Right forelimb (tissue), 1 donor: ENCODE results near the gene RBFOX2.
"Not testable (repeated sequence)": the region's sequence is repeated elsewhere in the genome, so short reads cannot be mapped to it uniquely, and the experiment has no call there.

ENCODE experiments used
- DNase-seq: peaks from one replicate; pipeline ENCODE4 v3.0.0-alpha.2; 2018

RBFOX2 gene, protein sequence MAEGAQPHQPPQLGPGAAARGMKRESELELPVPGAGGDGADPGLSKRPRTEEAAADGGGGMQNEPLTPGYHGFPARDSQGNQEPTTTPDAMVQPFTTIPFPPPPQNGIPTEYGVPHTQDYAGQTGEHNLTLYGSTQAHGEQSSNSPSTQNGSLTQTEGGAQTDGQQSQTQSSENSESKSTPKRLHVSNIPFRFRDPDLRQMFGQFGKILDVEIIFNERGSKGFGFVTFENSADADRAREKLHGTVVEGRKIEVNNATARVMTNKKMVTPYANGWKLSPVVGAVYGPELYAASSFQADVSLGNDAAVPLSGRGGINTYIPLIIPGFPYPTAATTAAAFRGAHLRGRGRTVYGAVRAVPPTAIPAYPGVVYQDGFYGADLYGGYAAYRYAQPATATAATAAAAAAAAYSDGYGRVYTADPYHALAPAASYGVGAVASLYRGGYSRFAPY

GRCh38 chr22:36028646-36029405 is at the start of gene RBFOX2:
Gene RBFOX2 (minus strand): TSS chr22:36028824. CDS start chr22:36028425, 399 bp downstream.
- peak; percentile 99 for DNase-seq

DNA sequence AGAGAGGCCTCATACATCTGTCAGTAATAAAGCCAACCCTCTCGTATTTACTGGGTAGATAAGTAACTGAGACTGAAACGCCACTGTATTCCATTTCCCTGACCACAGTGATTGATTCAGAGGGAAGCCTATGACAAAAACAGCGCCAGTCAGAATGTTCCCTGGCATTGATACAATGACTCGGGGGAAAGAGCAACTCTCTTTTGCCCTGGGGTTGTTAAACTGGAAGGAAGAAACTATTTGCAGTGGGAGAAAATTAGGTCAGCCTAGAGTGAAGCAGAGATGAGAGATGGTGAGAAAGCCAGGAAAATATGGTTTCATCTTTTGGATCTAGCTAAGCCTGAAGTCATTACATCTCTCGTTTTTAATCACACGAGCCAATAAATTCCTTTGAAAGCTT is 48.6 kb upstream of the RBFOX2 start:
- DNase-seq: no peak

GRCh38 chr22:36075724-36076123 is 47.1 kb upstream of the RBFOX2 start:
- DNase-seq: no peak

DNA sequence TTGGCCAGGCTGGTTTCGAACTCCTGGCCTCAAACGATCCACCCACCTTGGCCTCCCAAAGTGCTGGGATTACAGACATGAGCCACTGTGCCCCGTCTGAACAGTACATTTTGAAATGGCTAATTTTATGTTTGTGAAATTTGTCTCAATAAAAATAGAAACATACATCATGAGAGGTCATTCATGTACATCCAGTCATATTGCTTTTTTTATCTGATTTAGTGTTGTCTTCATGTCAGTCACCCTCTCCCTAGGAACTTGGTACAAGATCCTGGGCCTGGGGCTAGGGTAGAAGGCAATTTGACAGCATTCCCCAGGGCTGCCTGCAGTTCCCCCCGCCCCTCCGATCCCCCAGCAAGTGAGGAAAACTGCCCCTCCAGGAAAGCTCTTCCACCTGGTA is 46.6 kb upstream of the RBFOX2 start:
- DNase-seq: no peak

DNA sequence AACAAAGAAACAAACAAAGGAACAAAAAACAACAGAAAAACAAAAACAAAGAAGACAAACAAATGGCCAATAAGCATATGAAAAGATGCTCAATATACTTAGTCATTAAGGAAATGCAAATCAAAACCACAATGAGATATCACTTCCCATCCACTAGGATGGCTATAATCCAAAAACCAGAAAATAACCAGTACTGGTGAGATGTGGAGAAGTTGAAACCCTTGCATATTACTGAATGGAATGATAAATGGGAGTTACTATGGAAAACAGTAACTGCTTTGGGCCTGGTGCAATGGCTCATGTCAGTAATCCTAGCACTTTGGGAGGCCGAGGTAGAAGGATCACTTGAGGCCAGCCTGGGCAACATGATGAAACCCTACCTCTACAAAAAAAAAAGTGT is 44.9 kb upstream of the RBFOX2 start:
- no peak for DNase-seq

- DNase-seq: not testable (repeated sequence)
Observed at GRCh38 chr22:36070645-36071044, 42.0 kb upstream of the RBFOX2 start.

DNA sequence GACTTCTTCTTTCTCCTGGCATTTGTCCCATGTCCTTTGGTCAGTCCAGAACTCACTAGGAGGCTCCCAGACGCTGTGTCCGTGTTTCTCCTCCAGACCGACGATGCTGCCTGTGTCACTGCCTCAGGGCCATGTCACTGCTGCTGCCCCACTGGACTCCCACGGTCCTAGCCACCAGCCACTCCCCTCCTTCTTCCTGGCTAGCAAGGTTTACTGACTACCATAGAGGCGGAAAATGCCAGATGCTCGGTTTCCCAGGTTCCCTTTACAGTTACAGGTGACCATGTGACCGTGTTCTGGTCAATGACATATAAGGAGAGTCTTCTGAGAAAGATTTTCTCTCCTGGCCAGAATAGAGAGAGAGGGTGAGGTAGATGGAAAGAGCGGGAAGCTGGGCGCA is 40.7 kb upstream of the RBFOX2 start:
- DNase-seq: no peak

DNA sequence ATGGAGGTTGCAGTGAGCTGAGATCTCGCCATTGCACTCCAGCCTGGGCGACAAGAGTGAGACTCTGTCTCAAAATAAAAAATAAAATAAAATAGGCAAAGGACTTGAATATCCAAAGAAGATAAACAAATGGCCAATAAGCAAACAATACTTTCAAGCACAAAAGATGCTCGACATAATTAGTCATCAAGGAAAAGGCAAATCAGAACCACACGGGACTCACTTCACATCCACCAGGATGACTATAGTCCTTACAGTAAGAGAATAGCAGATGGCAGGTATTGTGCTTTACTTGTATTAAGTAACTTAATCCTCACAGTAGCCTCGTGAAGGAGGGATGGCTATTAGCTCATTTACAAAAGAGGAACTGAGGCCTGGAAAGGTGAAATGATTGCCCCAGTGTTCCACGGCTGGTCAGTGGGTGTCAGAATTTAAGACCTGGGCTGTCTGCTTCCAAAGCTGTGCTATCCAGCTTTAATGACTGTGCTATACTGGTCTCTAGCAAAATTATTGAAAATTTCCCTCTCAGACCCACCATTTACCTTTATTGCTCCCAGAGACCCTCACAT is 40.2 kb upstream of the RBFOX2 start:
- no peak for DNase-seq

DNA sequence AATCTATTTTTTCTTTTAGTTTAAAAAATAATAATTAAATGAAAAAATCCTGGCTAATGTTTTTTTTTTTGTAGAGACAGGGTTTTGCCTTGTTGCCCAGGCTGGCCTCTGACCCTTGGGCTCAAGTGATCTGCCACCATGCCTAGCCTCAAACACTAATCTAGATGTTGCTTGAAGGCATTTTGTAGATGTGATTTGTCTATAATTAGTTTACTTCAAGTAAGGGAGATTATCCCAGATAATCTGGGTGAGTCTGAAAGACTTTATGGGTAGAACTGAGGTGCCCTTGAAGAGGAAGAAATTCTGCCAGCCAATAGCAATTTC is 38.6 kb upstream of the RBFOX2 start:
- DNase-seq: no peak

- peak; percentile 96 for DNase-seq
Observed at GRCh38 chr22:36065775-36066544, 37.3 kb upstream of the RBFOX2 start.

- DNase-seq: no peak
Observed at GRCh38 chr22:36065462-36065774, 36.8 kb upstream of the RBFOX2 start.

GRCh38 chr22:36064358-36064757 is 35.7 kb upstream of the RBFOX2 start:
- no peak for DNase-seq

- DNase-seq: no peak
Observed at GRCh38 chr22:36056980-36057379, 28.4 kb upstream of the RBFOX2 start.

DNA sequence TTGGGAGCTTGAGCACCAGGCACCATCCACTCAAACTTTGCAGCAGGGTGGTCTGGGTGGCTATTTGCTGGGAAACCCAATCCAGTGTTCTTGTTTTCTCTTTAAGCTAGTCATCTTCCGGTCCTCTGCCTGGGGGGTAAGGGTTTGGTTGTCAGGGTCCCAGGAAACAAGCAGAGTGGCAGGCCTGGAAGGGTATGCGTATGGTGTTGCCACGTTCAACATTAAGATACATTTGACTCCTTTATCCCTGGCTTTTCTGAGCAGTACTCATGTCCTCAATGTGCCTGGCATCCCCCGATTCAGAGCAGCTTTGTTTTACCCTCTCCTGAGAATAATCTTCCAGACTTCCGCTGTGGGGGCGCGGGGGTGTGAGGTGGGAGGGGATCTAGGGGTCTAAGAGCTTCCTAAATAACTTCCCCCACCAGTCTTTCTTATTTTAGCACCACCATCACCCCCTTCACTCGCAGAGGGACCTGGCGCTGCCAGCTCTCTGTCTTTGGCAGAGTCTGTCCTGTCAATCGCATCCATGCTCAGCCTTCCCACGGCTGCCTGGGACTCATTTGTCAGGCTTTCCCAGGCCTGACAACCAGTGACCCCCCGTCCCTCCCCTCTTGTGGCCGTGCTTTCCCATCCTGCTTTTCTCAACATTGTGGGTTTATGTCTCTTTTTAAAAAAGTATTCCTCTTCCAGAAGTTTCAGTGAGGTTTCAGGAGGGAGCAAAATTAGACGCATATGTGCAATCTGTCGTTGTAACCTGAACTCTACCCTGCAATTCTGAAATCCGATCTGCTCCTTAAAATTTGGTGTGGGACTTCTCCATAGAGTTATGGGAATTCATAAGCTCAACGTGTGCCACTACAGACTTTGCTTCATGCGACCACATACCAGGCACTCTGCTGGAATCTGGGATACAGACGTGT is 27.0 kb upstream of the RBFOX2 start:
- DNase-seq: peak; percentile 54

DNA sequence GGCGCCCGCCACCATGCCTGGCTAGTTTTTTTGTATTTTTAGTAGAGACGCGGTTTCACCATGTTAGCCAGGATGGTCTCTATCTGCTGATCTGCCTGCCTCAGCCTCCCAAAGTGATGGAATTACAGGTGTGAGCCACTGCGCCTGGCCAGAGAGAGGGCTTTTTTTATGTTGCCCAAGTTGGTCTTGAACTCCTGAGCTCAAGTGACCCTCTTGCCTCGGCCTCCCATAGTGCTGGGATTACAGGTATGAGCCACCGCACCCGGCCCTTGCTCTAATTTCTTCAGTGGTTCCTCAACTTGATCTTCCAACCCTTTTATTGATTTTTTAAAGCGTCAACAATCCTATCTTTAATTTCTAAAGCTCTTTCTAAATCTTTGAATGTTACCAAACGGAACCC is 25.8 kb upstream of the RBFOX2 start:
- DNase-seq: not testable (repeated sequence)

GRCh38 chr22:36053242-36054147 is 24.9 kb upstream of the RBFOX2 start:
- DNase-seq: no peak

DNA sequence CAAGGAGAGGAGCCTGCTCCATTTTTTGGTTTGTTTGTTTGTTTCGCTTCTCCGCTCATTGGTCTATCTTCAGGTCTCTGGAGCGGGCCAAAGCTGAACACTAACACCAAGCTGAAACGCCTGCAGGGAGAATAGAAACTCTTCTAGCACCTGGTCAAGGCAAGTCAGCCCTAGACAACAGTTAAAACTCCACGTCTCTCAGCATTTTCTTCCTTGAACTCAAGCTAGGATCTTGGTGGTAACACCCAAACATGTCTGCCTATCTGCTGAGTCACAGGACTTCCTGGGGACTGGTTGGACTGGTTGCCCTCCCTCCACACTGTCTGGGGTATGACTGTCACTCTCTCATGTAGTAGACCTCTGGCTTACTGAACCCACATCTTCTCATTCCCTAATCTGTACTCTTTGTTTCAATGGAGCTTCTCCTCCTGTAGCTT is 23.9 kb upstream of the RBFOX2 start:
- DNase-seq: no peak

DNA sequence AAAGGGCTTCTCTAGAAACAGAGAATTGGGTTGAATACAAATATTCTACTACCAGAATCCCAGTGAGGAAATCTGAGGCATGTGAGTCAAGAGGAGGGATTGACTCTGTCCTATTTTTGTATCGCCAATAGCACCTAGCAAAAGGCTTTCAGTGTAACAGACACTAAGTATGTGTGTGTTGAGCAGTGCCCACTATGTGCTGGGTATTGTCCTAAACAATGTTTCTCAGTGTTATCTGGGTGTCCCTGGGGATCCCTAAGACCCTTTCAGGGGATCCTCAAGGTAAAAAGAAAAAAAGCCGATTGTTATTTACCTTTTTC is 21.0 kb upstream of the RBFOX2 start:
- DNase-seq: no peak

- DNase-seq: no peak
Observed at GRCh38 chr22:36048911-36049677, 20.5 kb upstream of the RBFOX2 start.

GRCh38 chr22:36044517-36044916 is 15.9 kb upstream of the RBFOX2 start:
- DNase-seq: not testable (repeated sequence)
